PFSK-1 (cell line): ENCODE measurements around the gene GEMIN7.

Experiments
- FOXP2 ChIP-seq: optimal IDR thresholded peaks from 2 replicates; pipeline ENCODE3; 2011; ENCODE audit warnings: borderline replicate concordance, control low read depth, inconsistent platforms; ENCODE audit not compliant: insufficient read depth; ENCODE audit errors: extremely low read length, extremely low read depth
- POLR2AphosphoS5 ChIP-seq: IDR thresholded peaks from 2 replicates; pipeline ENCODE4 v1.6.1; 2012; ENCODE audit warnings: low read depth, mild to moderate bottlenecking, control low read depth, low read length, moderate library complexity
- REST ChIP-seq, 2 experiments: IDR thresholded peaks; 2 replicates each; pipeline versions ENCODE4 v1.6.1 to v1.8.0; 2011 to 2012; ENCODE audit warnings: low read depth in 2 of 2, low read length in 2 of 2, control low read depth in 1 of 2, inconsistent platforms in 1 of 2, mild to moderate bottlenecking in 1 of 2, moderate library complexity in 1 of 2; ENCODE audit not compliant: insufficient read depth in 1 of 2
- SIN3A ChIP-seq: IDR thresholded peaks from 2 replicates; pipeline ENCODE4 v1.6.1; 2012; ENCODE audit warnings: mild to moderate bottlenecking, low read length, moderate library complexity, borderline replicate concordance; ENCODE audit not compliant: insufficient read depth
- TAF1 ChIP-seq: IDR thresholded peaks from 2 replicates; pipeline ENCODE4 v1.6.1; 2012; ENCODE audit warnings: low read length, control low read depth, borderline replicate concordance; ENCODE audit not compliant: insufficient read depth

GEMIN7 gene

DNA sequence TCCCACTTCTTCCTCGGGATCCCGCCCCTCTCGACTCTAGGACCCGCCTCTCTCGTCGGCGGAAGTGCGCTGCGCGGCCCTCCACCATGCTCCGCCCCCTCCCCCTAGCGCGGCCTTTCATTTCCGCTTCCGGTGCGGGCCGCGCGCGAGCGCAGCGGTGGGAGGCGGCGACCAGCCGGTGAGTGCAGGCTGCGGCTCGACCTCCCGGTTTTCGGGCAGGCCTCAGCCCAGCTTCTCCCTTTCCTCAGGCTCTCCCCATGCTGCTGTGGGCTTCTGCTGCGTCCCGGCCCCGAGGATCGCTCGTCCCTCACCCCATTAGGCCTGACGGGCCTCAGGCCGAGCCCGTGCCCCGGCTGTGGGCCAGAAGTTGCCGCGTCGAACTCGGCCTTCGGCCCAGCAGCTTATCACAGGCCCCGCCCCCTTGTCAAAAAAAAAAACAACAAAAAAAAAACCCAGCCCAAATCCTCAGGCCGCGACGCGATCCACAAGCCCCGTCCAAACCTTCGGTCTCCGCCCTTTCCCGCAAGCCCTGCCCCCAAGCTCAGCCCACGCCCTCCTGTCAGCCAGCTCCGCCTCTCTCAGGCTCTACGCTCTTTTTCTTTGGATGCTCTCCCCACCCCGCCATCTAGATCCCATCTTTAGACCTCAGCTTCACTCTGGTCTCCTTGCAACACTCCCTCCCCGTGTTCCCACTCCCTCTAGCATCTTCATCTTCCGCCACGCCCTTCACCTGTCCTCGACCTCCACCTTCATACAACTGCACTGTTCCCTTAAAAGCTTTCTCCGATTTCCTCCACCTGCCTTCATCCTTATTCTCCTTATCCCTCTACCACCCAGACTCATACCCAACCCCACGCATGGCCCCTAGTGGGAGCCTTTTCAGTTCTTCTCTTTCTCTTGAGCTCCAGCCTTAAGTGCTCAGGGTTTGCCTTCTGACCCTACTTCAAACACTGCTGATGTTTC is 39.8 kb upstream of the GEMIN7 start, which contains the start of gene CLASRP:
Gene CLASRP (plus strand): TSS at position 115 of the 963 bp plus-strand sequence. CDS start 1,168 bp downstream, outside the sequence.
- TF ChIP-seq SIN3A (0 out of 2 replicates have a peak, but pooled peaks have one; percentile 88), POLR2AphosphoS5 (peak; percentile 97), FOXP2 (peak; percentile 67), TAF1 (peak; percentile 95; the same call in 1 of the 2 replicates), REST (IDR thresholded peaks at IDR 0.05; ENCODE audit: insufficient read depth in 1 of 2, low read depth in 2 of 2, low read length in 2 of 2) (peak in 1 of 2 experiments; percentile 55; a peak in 1 of 4 replicates)

DNA sequence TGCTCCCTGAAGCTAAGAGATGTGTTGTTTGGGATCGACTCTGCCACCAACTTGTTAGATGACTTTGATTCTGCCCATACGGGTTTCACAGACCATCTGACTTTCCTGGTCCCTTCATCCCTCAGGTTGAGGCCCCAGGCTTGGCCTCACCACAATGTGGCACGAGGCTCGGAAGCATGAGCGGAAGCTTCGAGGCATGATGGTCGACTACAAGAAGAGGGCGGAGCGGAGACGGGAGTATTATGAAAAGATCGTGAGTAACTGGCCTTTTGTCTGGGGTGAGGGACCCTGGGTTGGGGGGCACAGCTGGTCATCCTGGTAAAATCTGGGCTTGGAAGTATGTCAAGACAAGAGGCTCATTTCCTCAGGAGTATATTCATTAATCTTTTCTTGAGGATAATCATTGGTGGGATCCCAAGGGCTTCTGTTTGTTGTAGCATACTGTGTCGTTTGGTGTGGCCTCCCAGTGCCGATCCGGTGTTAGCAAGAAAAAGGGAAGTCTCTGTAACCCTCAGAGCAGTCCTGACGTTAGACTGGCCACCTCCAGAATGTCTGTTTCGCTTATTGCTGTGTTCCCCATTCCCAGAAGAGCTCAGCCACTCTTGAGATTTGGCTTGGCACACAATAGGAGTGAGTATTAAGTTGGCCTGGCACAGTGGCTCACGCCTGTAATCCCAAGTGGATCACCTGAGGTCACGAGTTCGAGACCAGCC is 38.8 kb upstream of the GEMIN7 start:
- TF ChIP-seq FOXP2, result no peak
- no peak for TF ChIP-seq TAF1
- no peak for TF ChIP-seq SIN3A
- no peak for TF ChIP-seq POLR2AphosphoS5
- TF ChIP-seq REST (IDR thresholded peaks at IDR 0.05; ENCODE audit: insufficient read depth in 1 of 2, low read depth in 2 of 2, low read length in 2 of 2), result no peak

- TF ChIP-seq FOXP2 (no peak), POLR2AphosphoS5 (no peak), REST (IDR thresholded peaks at IDR 0.05; ENCODE audit: insufficient read depth in 1 of 2, low read depth in 2 of 2, low read length in 2 of 2) (no peak), SIN3A (no peak), TAF1 (no peak)
Measured at GRCh38 chr19:45041125-45041524, 37.9 kb upstream of the GEMIN7 start.

- TF ChIP-seq TAF1 (no peak), POLR2AphosphoS5 (no peak), REST (IDR thresholded peaks at IDR 0.05; ENCODE audit: insufficient read depth in 1 of 2, low read depth in 2 of 2, low read length in 2 of 2) (no peak), FOXP2 (no peak), SIN3A (no peak)
Measured at GRCh38 chr19:45045671-45046353, 33.2 kb upstream of the GEMIN7 start.
